HFFc6 (cell line): ENCODE measurements around the gene PTPRE. TPM values are rescaled to one million over a fixed set of nuclear protein-coding genes. Genes with fewer than 3 reads are reported as not detected.

ENCODE experiments used
- DNase-seq: peaks from one replicate; pipeline ENCODE4 v3.0.0-alpha.2; 2018
- H3K27ac Mint-ChIP-seq: 2 replicates; pipeline ENCODE4 v1.8.0; 2020; ENCODE audit warnings: mild to moderate bottlenecking, mixed read lengths
- H3K27me3 Mint-ChIP-seq: 2 replicates; pipeline ENCODE4 v1.8.0; 2021; ENCODE audit warnings: mild to moderate bottlenecking, moderate library complexity, mixed read lengths; ENCODE audit not compliant: insufficient read depth
- H3K36me3 Mint-ChIP-seq: 2 replicates; pipeline ENCODE4 v1.8.0; 2021; ENCODE audit warnings: low read depth, mixed read lengths
- H3K4me1 Mint-ChIP-seq: 2 replicates; pipeline ENCODE4 v1.8.0; 2020; ENCODE audit warnings: low read depth, mixed read lengths
- H3K4me3 Mint-ChIP-seq: 2 replicates; pipeline ENCODE4 v1.8.0; 2020; ENCODE audit warnings: mild to moderate bottlenecking, moderate library complexity, mixed read lengths
- H3K9me3 Mint-ChIP-seq: 2 replicates; pipeline ENCODE4 v1.8.0; 2020; ENCODE audit warnings: mild to moderate bottlenecking, mixed read lengths
- CTCF ChIP-seq: fragments of 200-600 bp; sonication (generic); IDR thresholded peaks from 2 replicates; pipeline ENCODE4 v1.5.0; 2021; ENCODE audit warnings: antibody characterized with exemption, mild to moderate bottlenecking
- total RNA-seq, 6 experiments: library from RNA; stranded (reverse); fragmentation: NEBNext Ultra II Directional; extraction: Animal tissue kit (Norgen Biotek cat#: 25700); gene quantifications; 2 replicates in 1 of 6; 3 replicates in 5 of 6; pipeline ENCODE4 v1.2.3, GENCODE V29; 2021

The PTPRE gene
- total RNA-seq, 6 experiments from 2014 or later = 0.14 to 0.37 (median 0.15) TPM; not detected in 3

- Mint-ChIP-seq H3K4me3 (no peak overlapping the region), H3K27me3 (no peaks in the 10 kb centered on the region), H3K4me1 (no peaks in the 10 kb centered on the region), H3K27ac (no peak overlapping the region), H3K36me3 (peaks cover 10% of the 10 kb centered on the region; the same call in 1 of the 2 replicates), H3K9me3 (peaks cover 43% of the 10 kb centered on the region)
- no peak for DNase-seq
- no peak for TF ChIP-seq CTCF
Observed at GRCh38 chr10:127973791-127974311, 66.9 kb downstream of the PTPRE start.

- no peaks in the 10 kb centered on the region for H3K4me1 Mint-ChIP-seq
- peaks cover 46% of the 10 kb centered on the region for H3K9me3 Mint-ChIP-seq
- no peak overlapping the region for H3K27ac Mint-ChIP-seq
- TF ChIP-seq CTCF = no peak
- peaks cover 10% of the 10 kb centered on the region; the same call in 1 of the 2 replicates for H3K36me3 Mint-ChIP-seq
- H3K4me3 Mint-ChIP-seq = no peak overlapping the region
- DNase-seq = no peak
- no peaks in the 10 kb centered on the region for H3K27me3 Mint-ChIP-seq
Observed at GRCh38 chr10:127974911-127975310, 68.0 kb downstream of the PTPRE start.

- no peak for DNase-seq
- Mint-ChIP-seq H3K9me3 (peaks cover 48% of the 10 kb centered on the region), H3K27ac (no peak overlapping the region), H3K4me1 (no peaks in the 10 kb centered on the region), H3K36me3 (no peaks in the 10 kb centered on the region), H3K27me3 (no peaks in the 10 kb centered on the region; the same call in 1 of the 2 replicates), H3K4me3 (no peak overlapping the region)
- TF ChIP-seq CTCF = no peak
Observed at GRCh38 chr10:127976286-127976685, 69.4 kb downstream of the PTPRE start.

GRCh38 chr10:127976701-127977356, 69.9 kb downstream of the PTPRE start:
- peaks cover 47% of the 10 kb centered on the region for H3K9me3 Mint-ChIP-seq
- DNase-seq = no peak
- H3K27me3 Mint-ChIP-seq = no peaks in the 10 kb centered on the region; the same call in 1 of the 2 replicates
- H3K36me3 Mint-ChIP-seq = no peaks in the 10 kb centered on the region
- H3K4me1 Mint-ChIP-seq = no peaks in the 10 kb centered on the region
- no peak overlapping the region for H3K4me3 Mint-ChIP-seq
- H3K27ac Mint-ChIP-seq = no peak overlapping the region
- no peak for TF ChIP-seq CTCF

GRCh38 chr10:127977357-127978009, 70.6 kb downstream of the PTPRE start:
- no peak for DNase-seq
- H3K4me1 Mint-ChIP-seq = no peaks in the 10 kb centered on the region

More at GRCh38 chr10:127977357-127978009, 70.6 kb downstream of the PTPRE start:
- TF ChIP-seq CTCF = no peak
- Mint-ChIP-seq H3K4me3 (no peak overlapping the region), H3K27ac (no peak overlapping the region), H3K36me3 (no peaks in the 10 kb centered on the region), H3K9me3 (peaks cover 50% of the 10 kb centered on the region), H3K27me3 (no peaks in the 10 kb centered on the region; the same call in 1 of the 2 replicates)
